Endothelial cell of umbilical vein (primary cell): ENCODE results near the gene ATOH1.

Experiments used
- CTCF ChIP-seq, 2 donors: IDR thresholded peaks; 1 replicate in 1 of 2; 2 replicates in 1 of 2; pipeline ENCODE4 v1.5.1; 2011; ENCODE audit warnings: low read length in 2 of 2, mild to moderate bottlenecking in 2 of 2, moderate library complexity in 2 of 2, control low read depth in 1 of 2, inconsistent platforms in 1 of 2, low read depth in 1 of 2; ENCODE audit not compliant: insufficient read depth in 1 of 2; ENCODE audit errors: extremely low read depth in 1 of 2
- POLR2A ChIP-seq: IDR thresholded peaks from 2 replicates; pipeline ENCODE4 v1.6.1; 2012; ENCODE audit warnings: low read depth, mild to moderate bottlenecking, control low read depth, low read length

- TF ChIP-seq CTCF (IDR thresholded peaks at IDR 0.05; ENCODE audit: extremely low read depth in 1 of 2, insufficient read depth in 1 of 2, low read depth in 1 of 2, low read length in 2 of 2) (no peak), POLR2A (no peak)
Measured at GRCh38 chr4:93834249-93835066, 5.9 kb downstream of the ATOH1 start.
